Fibroblast of mammary gland (primary cell): ENCODE data around the gene CNTFR.

Experiments
- DNase-seq: peaks from one replicate; pipeline ENCODE4 v3.0.0-alpha.2; 2010; ENCODE audit warnings: low read depth
- H3K4me3 ChIP-seq: 2 replicates; pipeline ENCODE4 v1.5.1; 2011; ENCODE audit warnings: low read depth, mild to moderate bottlenecking, low read length, moderate library complexity; ENCODE audit not compliant: control insufficient read depth
- CTCF ChIP-seq: conservative IDR thresholded peaks from 2 replicates; pipeline ENCODE4 v1.5.1; 2011; ENCODE audit warnings: low read depth, low read length, inconsistent platforms; ENCODE audit not compliant: control insufficient read depth, insufficient read depth

CNTFR gene

DNA sequence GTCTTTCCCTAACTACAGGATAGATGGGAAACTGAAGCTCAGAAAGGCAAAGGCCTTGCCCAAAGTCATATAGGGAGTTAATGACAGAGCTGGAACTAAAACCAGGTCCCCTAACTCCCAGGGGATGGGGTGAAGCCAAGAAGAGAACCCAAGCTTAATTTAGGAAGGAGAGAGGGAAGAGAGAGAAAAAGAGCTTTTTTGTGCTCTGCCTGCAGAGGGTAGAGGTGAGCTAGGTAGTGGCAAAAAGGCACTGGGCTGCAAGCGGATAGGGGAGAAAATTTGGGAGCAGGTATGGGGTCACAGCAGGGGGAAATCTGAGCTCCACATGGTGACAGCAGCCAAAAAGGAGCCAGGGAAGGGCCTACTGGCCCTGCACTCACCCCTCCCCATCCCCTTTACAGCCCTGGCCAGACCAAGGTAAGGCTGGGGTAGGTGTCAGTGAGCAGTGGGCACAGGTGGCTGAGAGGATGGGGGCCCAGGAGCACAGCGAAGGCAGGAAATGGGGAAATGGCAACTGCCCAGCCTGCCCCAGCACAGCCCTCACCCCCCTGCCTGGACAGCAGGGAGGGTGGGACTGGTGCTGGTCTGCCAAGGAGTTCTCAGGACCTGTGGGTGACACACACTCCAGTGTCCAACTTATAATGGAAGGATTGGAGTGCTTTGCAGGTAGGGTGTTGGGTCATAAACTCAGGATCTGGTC is 70.1 kb downstream of the CNTFR start:
- H3K4me3 ChIP-seq = no peak overlapping the region
- no peak for DNase-seq
- TF ChIP-seq CTCF = no peak

- no peak overlapping the region for H3K4me3 ChIP-seq
- no peak for TF ChIP-seq CTCF
- DNase-seq = no peak
These were observed 70.6 kb downstream of the CNTFR start for GRCh38 chr9:34518896-34519295.

DNA sequence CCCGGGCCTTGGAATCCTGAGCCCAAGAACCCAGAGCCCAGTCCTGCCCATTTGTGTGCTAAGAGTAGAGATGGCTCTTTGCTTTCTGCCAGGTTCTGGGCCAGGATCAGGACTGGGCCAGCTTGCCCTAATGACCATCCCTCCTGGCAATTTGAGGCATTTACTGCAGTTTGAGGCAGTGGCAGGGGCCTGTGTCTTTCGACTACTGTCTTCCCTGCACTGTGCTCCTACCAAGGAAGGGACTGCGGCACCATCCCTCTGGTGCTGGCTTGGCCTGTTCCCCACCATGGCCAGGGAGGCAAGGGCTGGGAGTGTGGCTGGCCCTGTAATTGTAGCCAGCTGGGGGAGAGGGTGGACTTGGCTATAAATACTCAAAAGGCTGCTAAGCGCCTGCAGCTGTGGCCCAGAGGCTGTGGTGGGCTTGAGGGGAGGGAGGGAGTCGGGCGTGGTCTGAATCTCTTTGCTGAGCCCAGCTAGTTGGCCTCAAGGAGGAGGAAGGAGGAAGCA is 71.4 kb downstream of the CNTFR start:
- no peak overlapping the region for H3K4me3 ChIP-seq
- no peak for TF ChIP-seq CTCF
- DNase-seq = no peak

GRCh38 chr9:34517185-34517584 is 72.3 kb downstream of the CNTFR start:
- DNase-seq = no peak
- no peak for TF ChIP-seq CTCF
- no peak overlapping the region for H3K4me3 ChIP-seq

GRCh38 chr9:34515959-34516358 is 73.6 kb downstream of the CNTFR start:
- no peak overlapping the region for H3K4me3 ChIP-seq
- TF ChIP-seq CTCF = no peak
- no peak for DNase-seq

DNA sequence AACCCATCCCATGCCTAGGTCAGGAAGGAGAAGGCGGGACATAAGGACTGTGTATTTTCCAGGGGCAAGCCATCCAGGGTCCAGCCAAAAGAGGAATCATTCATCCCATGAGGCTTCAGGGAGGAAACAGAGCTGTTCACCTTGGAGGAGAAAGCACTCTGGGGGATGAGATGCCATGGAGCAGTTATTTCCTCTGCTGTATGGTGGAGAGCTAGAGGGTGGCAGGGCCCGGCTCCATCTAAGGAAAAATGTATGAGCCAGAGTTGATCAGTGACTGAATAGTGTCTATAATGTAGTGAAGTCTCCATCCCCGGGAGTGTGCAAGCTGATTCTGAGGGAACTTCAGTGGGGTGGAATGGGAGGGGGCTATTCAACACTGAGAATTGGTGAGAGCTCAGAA is 74.7 kb downstream of the CNTFR start:
- no peak for DNase-seq
- no peak overlapping the region for H3K4me3 ChIP-seq
- no peak for TF ChIP-seq CTCF

DNA sequence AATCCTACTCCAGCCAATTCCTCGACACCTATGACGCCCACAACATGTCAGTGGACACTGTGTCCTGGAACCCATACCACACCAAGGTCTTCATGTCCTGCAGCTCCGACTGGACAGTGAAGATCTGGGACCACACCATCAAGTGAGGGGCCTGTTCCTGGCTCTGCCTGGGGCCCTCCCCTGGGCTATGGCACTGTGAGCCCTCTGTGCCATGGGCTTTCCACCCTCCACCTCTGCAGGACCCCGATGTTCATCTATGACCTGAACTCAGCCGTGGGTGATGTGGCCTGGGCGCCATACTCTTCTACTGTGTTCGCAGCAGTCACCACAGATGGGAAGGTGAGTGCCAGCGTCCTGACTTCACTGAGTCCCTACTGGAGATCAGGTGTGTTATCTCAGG is 75.1 kb downstream of the CNTFR start:
- DNase-seq = no peak

More for the DNA sequence above, 75.1 kb downstream of the CNTFR start:
- TF ChIP-seq CTCF = no peak
- no peak overlapping the region for H3K4me3 ChIP-seq
